IMR-90 (cell line): ENCODE measurements around the gene ZNF778. TPM values are rescaled to one million over a fixed set of nuclear protein-coding genes. Genes with fewer than 3 reads are reported as not detected.

Source experiments
- ATAC-seq: fragments of 200-7000 bp; cut with Tn5 transposase; 2 replicates; pipeline ENCODE4 v1.9.1; 2020; ENCODE audit warnings: low read depth, mild to moderate bottlenecking, moderate library complexity
- BruUV-seq: library from RNA; stranded (reverse); fragments of 400-500 nt; replicated peaks from 2 replicates; lab custom pipeline; 2021; lab: Mats Ljungman, UMichigan
- CTCF ChIA-PET: fragments of 300-600 bp; formaldehyde crosslinking; extraction: SDS; loops from one replicate; lab custom pipeline; 2021; ENCODE audit warnings: antibody characterized with exemption; lab: Yijun Ruan, JAX
- POLR2A ChIA-PET: fragments of 300-600 bp; sonication (Branson Sonifier 250); formaldehyde crosslinking; loops from one replicate; lab custom pipeline; 2022; ENCODE audit warnings: antibody characterized with exemption; ENCODE audit not compliant: unreplicated experiment; lab: Charles Lee
- DNase-seq: peaks from one replicate; pipeline ENCODE4 v3.0.0; 2013
- H2AFZ ChIP-seq: replicated peaks from 2 replicates; pipeline ENCODE3; 2013; ENCODE audit warnings: low read length, mild to moderate bottlenecking; ENCODE audit not compliant: poor library complexity
- H2AK5ac ChIP-seq: 2 replicates; pipeline ENCODE4 v1.6.1; 2013; ENCODE audit warnings: low read depth, low read length, inconsistent platforms
- H2AK9ac ChIP-seq: replicated peaks from 2 replicates; pipeline ENCODE3; 2013; ENCODE audit warnings: mild to moderate bottlenecking, low read depth, low read length, moderate library complexity; ENCODE audit not compliant: poor library complexity
- H2BK120ac ChIP-seq: 2 replicates; pipeline ENCODE4 v1.6.1; 2013; ENCODE audit warnings: low read depth, low read length, inconsistent platforms
- H2BK15ac ChIP-seq: 3 replicates; pipeline ENCODE4 v1.6.1; 2013; ENCODE audit warnings: low read depth, low read length, inconsistent platforms
- H2BK20ac ChIP-seq: 2 replicates; pipeline ENCODE4 v1.6.1; 2013; ENCODE audit warnings: low read depth, mild to moderate bottlenecking, inconsistent platforms, low read length, moderate library complexity
- H2BK5ac ChIP-seq: 2 replicates; pipeline ENCODE4 v1.6.1; 2013; ENCODE audit warnings: mild to moderate bottlenecking, low read depth, low read length, inconsistent platforms; ENCODE audit not compliant: poor library complexity, severe bottlenecking
- H3K14ac ChIP-seq: replicated peaks from 2 replicates; pipeline ENCODE4 v1.6.1; 2013; ENCODE audit warnings: low read depth, low read length, inconsistent platforms
- H3K18ac ChIP-seq: 2 replicates; pipeline ENCODE4 v1.6.1; 2013; ENCODE audit warnings: low read depth, low read length, control low read depth
- H3K23ac ChIP-seq: 2 replicates; pipeline ENCODE4 v1.6.1; 2013; ENCODE audit warnings: low read depth, low read length, inconsistent platforms
- H3K27ac ChIP-seq: 2 replicates; pipeline ENCODE4 v1.5.1; 2013; ENCODE audit warnings: mild to moderate bottlenecking, control low read depth, low read length; ENCODE audit not compliant: insufficient read depth
- H3K27me3 ChIP-seq: 2 replicates; pipeline ENCODE4 v1.6.1; 2013; ENCODE audit warnings: low read length; ENCODE audit not compliant: control insufficient read depth, insufficient read depth
- H3K36me3 ChIP-seq: 2 replicates; pipeline ENCODE4 v1.6.1; 2013; ENCODE audit warnings: low read length, mixed read lengths; ENCODE audit not compliant: control insufficient read depth, insufficient read depth
- H3K4ac ChIP-seq: 2 replicates; pipeline ENCODE4 v1.6.1; 2013; ENCODE audit warnings: low read depth, low read length, inconsistent platforms
- H3K4me1 ChIP-seq: 2 replicates; pipeline ENCODE4 v1.6.1; 2013; ENCODE audit warnings: low read length, mixed read lengths; ENCODE audit not compliant: control insufficient read depth, insufficient read depth
- H3K4me2 ChIP-seq: 2 replicates; pipeline ENCODE4 v1.6.1; 2013; ENCODE audit warnings: low read depth, mild to moderate bottlenecking, control low read depth, low read length, moderate library complexity
- H3K4me3 ChIP-seq: 2 replicates; pipeline ENCODE4 v1.5.1; 2013; ENCODE audit warnings: low read depth, mild to moderate bottlenecking, control low read depth, low read length, moderate library complexity; ENCODE audit not compliant: insufficient read depth
- H3K56ac ChIP-seq: 2 replicates; pipeline ENCODE4 v1.6.1; 2013; ENCODE audit warnings: low read length, inconsistent platforms; ENCODE audit not compliant: insufficient read depth; ENCODE audit errors: extremely low read depth
- H3K79me1 ChIP-seq, 2 experiments: 2 replicates each; pipeline ENCODE4 v1.6.1; 2013; ENCODE audit warnings: low read length in 2 of 2, inconsistent platforms in 1 of 2, low read depth in 1 of 2
- H3K9ac ChIP-seq: 2 replicates; pipeline ENCODE4 v1.6.1; 2013; ENCODE audit warnings: low read depth, low read length, control low read depth
- H3K9me1 ChIP-seq: 2 replicates; pipeline ENCODE4 v1.6.1; 2013; ENCODE audit warnings: low read length, inconsistent platforms; ENCODE audit not compliant: insufficient read depth
- H3K9me3 ChIP-seq: 2 replicates; pipeline ENCODE4 v1.6.1; 2013; ENCODE audit warnings: low read length; ENCODE audit not compliant: control insufficient read depth, insufficient read depth
- H4K20me1 ChIP-seq: 2 replicates; pipeline ENCODE4 v1.6.1; 2013; ENCODE audit warnings: low read length, inconsistent platforms; ENCODE audit not compliant: insufficient read depth
- H4K5ac ChIP-seq: 2 replicates; pipeline ENCODE4 v1.6.1; 2013; ENCODE audit warnings: mild to moderate bottlenecking, low read depth, low read length, control low read depth
- H4K8ac ChIP-seq, 2 experiments: 2 replicates each; pipeline ENCODE4 v1.6.1; 2013; ENCODE audit warnings: low read depth in 2 of 2, low read length in 2 of 2, control low read depth in 1 of 2, inconsistent platforms in 1 of 2
- H4K91ac ChIP-seq: 2 replicates; pipeline ENCODE4 v1.6.1; 2013; ENCODE audit warnings: low read depth, low read length, inconsistent platforms; ENCODE audit not compliant: insufficient read depth
- BHLHE40 ChIP-seq: fragments of 150-350 bp; IDR thresholded peaks from 2 replicates; pipeline ENCODE4 v1.6.1; 2016; ENCODE audit warnings: mild to moderate bottlenecking, low read depth, low read length
- CEBPB ChIP-seq: IDR thresholded peaks from 2 replicates; pipeline ENCODE4 v1.6.1; 2012; ENCODE audit warnings: low read depth, low read length, improper control_type of control experiment
- CHD1 ChIP-seq: IDR thresholded peaks from 2 replicates; pipeline ENCODE4 v1.6.1; 2012; ENCODE audit warnings: low read depth, low read length, improper control_type of control experiment
- CTCF ChIP-seq: conservative IDR thresholded peaks from 2 replicates; pipeline ENCODE4 v1.5.1; 2012; ENCODE audit warnings: mild to moderate bottlenecking, low read depth, low read length, improper control_type of control experiment
- MAFK ChIP-seq: IDR thresholded peaks from 2 replicates; pipeline ENCODE4 v1.6.1; 2012; ENCODE audit warnings: low read depth, low read length, improper control_type of control experiment
- MAZ ChIP-seq: IDR thresholded peaks from 2 replicates; pipeline ENCODE4 v1.6.1; 2012; ENCODE audit warnings: low read depth, mild to moderate bottlenecking, low read length, improper control_type of control experiment, moderate library complexity, borderline replicate concordance
- MXI1 ChIP-seq: IDR thresholded peaks from 2 replicates; pipeline ENCODE4 v1.6.1; 2012; ENCODE audit warnings: low read depth, mild to moderate bottlenecking, low read length, moderate library complexity, borderline replicate concordance
- NFE2L2 ChIP-seq: fragments of 150-350 bp; IDR thresholded peaks from 2 replicates; pipeline ENCODE4 v1.6.1; 2016; ENCODE audit warnings: low read depth, mild to moderate bottlenecking, low read length
- POLR2A ChIP-seq: IDR thresholded peaks from 2 replicates; pipeline ENCODE4 v1.6.1; 2012; ENCODE audit warnings: mild to moderate bottlenecking, low read depth, low read length
- RAD21 ChIP-seq: IDR thresholded peaks from 2 replicates; pipeline ENCODE4 v1.6.1; 2012; ENCODE audit warnings: low read length, improper control_type of control experiment
- RCOR1 ChIP-seq: IDR thresholded peaks from 2 replicates; pipeline ENCODE4 v1.6.1; 2012; ENCODE audit warnings: mild to moderate bottlenecking, low read length, improper control_type of control experiment; ENCODE audit not compliant: insufficient replicate concordance
- SMC3 ChIP-seq: fragments of 150-350 bp; IDR thresholded peaks from 2 replicates; pipeline ENCODE4 v1.6.1; 2016; ENCODE audit warnings: low read depth, mild to moderate bottlenecking, antibody characterized with exemption, low read length, moderate library complexity
- WGBS, 2 experiments: methylation state at CpG; one replicate each; pipeline versions ENCODE4 v1.1.5 to v1.1.7; 2013; ENCODE audit warnings: missing lambda C conversion rate in 2 of 2; ENCODE audit not compliant: insufficient read length in 1 of 2; ENCODE audit errors: extremely low coverage in 2 of 2; 5-methylcytosine and 5-hydroxymethylcytosine counted together
- dilution Hi-C: fragments of 300-500 bp; cut with HindIII; formaldehyde crosslinking; loops from one replicate; pipeline ENCODE4 v1.14.3; 2018; ENCODE audit warnings: low sequenced_read_pairs; ENCODE audit not compliant: unreplicated experiment
- in situ Hi-C: fragments of 300-500 bp; cut with MboI; formaldehyde crosslinking; loops from 3 replicates; pipeline ENCODE4 v1.14.3; 2019; ENCODE audit warnings: low sequenced_read_pairs, inconsistent platforms, mixed read lengths
- intact Hi-C: fragments of 100-400 bp; cut with micrococcal nuclease; formaldehyde crosslinking; loops from 2 replicates; pipeline ENCODE4 v1.10.0; 2022
- polyA plus RNA-seq, 3 experiments: library from polyadenylated mRNA; depleted of rRNA; stranded (reverse); fragments of >200 nt; gene quantifications; 2 replicates each; pipeline ENCODE4 v1.2.3, GENCODE V29; 2012; ENCODE audit warnings: low replicate concordance in 1 of 3
- total RNA-seq: library from RNA; depleted of rRNA; stranded (reverse); fragments of >200 nt; gene quantifications from 2 replicates; pipeline ENCODE4 v1.2.3, GENCODE V29; 2012
- TF ChIP-seq, protein P1 (sequence below): fragments of 150-350 bp; IDR thresholded peaks from 2 replicates; pipeline ENCODE4 v1.6.1; 2017; ENCODE audit warnings: mild to moderate bottlenecking, antibody characterized with exemption, low read length, low read depth

ZNF778 gene
- total and polyA plus RNA-seq, 2 of the 4 experiments (the other 2 are of a cell fraction): 5.6 to 9.9 TPM

GRCh38 chr16:89222931-89223330 is 5.4 kb downstream of the ZNF778 start:
- ATAC-seq (no peak), DNase-seq (no peak)
- Histone ChIP-seq H3K9ac (no peak overlapping the region), H3K4ac (no peak overlapping the region), H2BK5ac (no peak overlapping the region), H2BK120ac (no peak overlapping the region), H3K14ac (no peak overlapping the region), H3K4me3 (no peak overlapping the region), H2AK5ac (no peak overlapping the region), H3K36me3 (peaks cover 58% of the 10 kb centered on the region), H3K18ac (no peak overlapping the region), H3K9me1 (peaks cover 3% of the 10 kb centered on the region; the same call in 1 of the 2 replicates), H2BK20ac (no peak overlapping the region), H4K20me1 (peaks cover 3% of the 10 kb centered on the region; the same call in 1 of the 2 replicates), H3K27ac (no peak overlapping the region), H4K5ac (no peak overlapping the region), H2AFZ (no peak overlapping the region), H4K8ac (no peak overlapping the region), H4K91ac (no peak overlapping the region), H3K79me1 (peaks cover 32 to 38% of the 10 kb centered on the region in 2 experiments), H3K4me2 (no peak overlapping the region), H3K56ac (no peak overlapping the region), H3K4me1 (no peaks in the 10 kb centered on the region), H2AK9ac (no peak overlapping the region), H3K27me3 (no peaks in the 10 kb centered on the region), H2BK15ac (no peak overlapping the region), H3K23ac (no peak overlapping the region), H3K9me3 (peaks cover 17% of the 10 kb centered on the region)
- intact Hi-C loops: no loop called here
- WGBS, 2 experiments: 98% methylated on average over 11 of the region's 21 CpGs; no CpG with 5 or more reads in 1 of the 2 experiments
- dilution Hi-C loops: no loop called here
- ChIA-PET POLR2A (no interaction called here), CTCF (no interaction called here)
- no TSS peak for BruUV-seq
- in situ Hi-C loops: no loop called here
- TF ChIP-seq MAFK: no peak
- TF ChIP-seq SMC3: no peak
- no peak for TF ChIP-seq RCOR1
- no peak for TF ChIP-seq MXI1
- TF ChIP-seq, protein P1, sequence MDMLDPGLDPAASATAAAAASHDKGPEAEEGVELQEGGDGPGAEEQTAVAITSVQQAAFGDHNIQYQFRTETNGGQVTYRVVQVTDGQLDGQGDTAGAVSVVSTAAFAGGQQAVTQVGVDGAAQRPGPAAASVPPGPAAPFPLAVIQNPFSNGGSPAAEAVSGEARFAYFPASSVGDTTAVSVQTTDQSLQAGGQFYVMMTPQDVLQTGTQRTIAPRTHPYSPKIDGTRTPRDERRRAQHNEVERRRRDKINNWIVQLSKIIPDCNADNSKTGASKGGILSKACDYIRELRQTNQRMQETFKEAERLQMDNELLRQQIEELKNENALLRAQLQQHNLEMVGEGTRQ: no peak
- TF ChIP-seq RAD21: no peak
- TF ChIP-seq CTCF: no peak
- TF ChIP-seq NFE2L2: no peak
- TF ChIP-seq MAZ: no peak
- TF ChIP-seq CHD1: no peak
- no peak for TF ChIP-seq POLR2A
- no peak for TF ChIP-seq CEBPB
- TF ChIP-seq BHLHE40: no peak
